K562 (cell line): ENCODE measurements around the gene MARK2.

Source experiments
- HDAC2 ChIP-seq: fragments of 450-650 bp; IDR thresholded peaks from 2 replicates; pipeline ENCODE4 v1.6.1; 2016; ENCODE audit warnings: mild to moderate bottlenecking
- PCBP2 ChIP-seq: fragments of 200-400 bp; formaldehyde crosslinking; IDR thresholded peaks from 2 replicates; pipeline ENCODE4 v1.6.1; 2018; ENCODE audit warnings: low read length, low read depth, mild to moderate bottlenecking, moderate library complexity; ENCODE audit not compliant: poor library complexity, severe bottlenecking
- TF ChIP-seq, protein P1 (sequence below): sonication (generic); formaldehyde crosslinking; IDR thresholded peaks from 2 replicates; pipeline ENCODE4 v1.8.1; 2023; ENCODE audit warnings: mild to moderate bottlenecking, missing genetic modification reagents
- TF ChIP-seq, protein P2 (sequence below): sonication (generic); formaldehyde crosslinking; IDR thresholded peaks from 2 replicates; pipeline ENCODE4 v1.8.1; 2023; ENCODE audit warnings: mild to moderate bottlenecking, missing genetic modification reagents

DNA sequence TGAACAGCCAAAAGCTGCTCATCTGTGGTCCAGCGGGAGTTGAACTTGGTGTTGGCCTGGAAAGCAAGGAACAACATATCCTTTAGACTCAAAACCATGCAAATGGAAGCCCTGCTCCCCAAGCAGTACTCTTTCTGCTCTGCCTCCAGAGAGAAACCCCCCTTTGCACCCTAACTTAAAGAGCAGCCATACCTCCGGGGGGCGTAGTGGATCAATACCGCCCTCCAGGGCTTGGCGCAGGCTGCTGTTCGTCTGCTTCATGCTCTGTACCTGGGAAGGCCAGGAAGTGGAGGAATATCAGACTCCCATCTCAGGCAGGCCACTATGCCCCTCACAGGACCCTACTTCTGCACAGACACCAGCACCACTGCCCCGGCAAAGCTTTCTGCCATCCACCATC is 73.8 kb downstream of the MARK2 start:
- TF ChIP-seq, protein P1, sequence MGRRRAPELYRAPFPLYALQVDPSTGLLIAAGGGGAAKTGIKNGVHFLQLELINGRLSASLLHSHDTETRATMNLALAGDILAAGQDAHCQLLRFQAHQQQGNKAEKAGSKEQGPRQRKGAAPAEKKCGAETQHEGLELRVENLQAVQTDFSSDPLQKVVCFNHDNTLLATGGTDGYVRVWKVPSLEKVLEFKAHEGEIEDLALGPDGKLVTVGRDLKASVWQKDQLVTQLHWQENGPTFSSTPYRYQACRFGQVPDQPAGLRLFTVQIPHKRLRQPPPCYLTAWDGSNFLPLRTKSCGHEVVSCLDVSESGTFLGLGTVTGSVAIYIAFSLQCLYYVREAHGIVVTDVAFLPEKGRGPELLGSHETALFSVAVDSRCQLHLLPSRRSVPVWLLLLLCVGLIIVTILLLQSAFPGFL (CRISPR knock-in tag), result no peak
- TF ChIP-seq, protein P2, sequence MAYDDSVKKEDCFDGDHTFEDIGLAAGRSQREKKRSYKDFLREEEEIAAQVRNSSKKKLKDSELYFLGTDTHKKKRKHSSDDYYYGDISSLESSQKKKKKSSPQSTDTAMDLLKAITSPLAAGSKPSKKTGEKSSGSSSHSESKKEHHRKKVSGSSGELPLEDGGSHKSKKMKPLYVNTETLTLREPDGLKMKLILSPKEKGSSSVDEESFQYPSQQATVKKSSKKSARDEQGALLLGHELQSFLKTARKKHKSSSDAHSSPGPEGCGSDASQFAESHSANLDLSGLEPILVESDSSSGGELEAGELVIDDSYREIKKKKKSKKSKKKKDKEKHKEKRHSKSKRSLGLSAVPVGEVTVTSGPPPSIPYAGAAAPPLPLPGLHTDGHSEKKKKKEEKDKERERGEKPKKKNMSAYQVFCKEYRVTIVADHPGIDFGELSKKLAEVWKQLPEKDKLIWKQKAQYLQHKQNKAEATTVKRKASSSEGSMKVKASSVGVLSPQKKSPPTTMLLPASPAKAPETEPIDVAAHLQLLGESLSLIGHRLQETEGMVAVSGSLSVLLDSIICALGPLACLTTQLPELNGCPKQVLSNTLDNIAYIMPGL (CRISPR knock-in tag), result no peak
- TF ChIP-seq HDAC2 (no peak), PCBP2 (no peak)
